ENCODE measurements around the gene ABHD6.

GRCh38 chr3:58296843-58297242 lies 59.3 kb downstream of the ABHD6 start:
- TF ChIP-seq CTCF (IDR thresholded peaks at IDR 0.05 in 2 of 3, conservative IDR thresholded peaks at IDR 0.05 in 1 of 3; ENCODE audit: borderline replicate concordance in 1 of 3, insufficient read depth in 1 of 3, low read depth in 2 of 3, low read length in 2 of 3) (no peak), ZFX (IDR thresholded peaks at IDR 0.05) (no peak), EGR1 (IDR thresholded peaks at IDR 0.05; ENCODE audit: low read depth) (no peak), MAX (IDR thresholded peaks at IDR 0.05) (no peak), RAD21 (IDR thresholded peaks at IDR 0.05; ENCODE audit: low read depth) (no peak), POLR2A (IDR thresholded peaks at IDR 0.05; ENCODE audit: borderline replicate concordance, extremely low read depth, insufficient read depth, insufficient read length) (no peak), JUND (IDR thresholded peaks at IDR 0.05) (no peak), POLR2AphosphoS5 (IDR thresholded peaks at IDR 0.05; ENCODE audit: low read depth, low read length) (no peak)
